GM12865 (cell line): ENCODE measurements around the gene PLA2G2C.
"Not testable (repeated sequence)": the region's sequence is repeated elsewhere in the genome, so short reads cannot be mapped to it uniquely, and the experiment has no call there.

Experiments used
- DNase-seq: peaks from one replicate; pipeline ENCODE4 v3.0.0; 2010; ENCODE audit warnings: low read depth
- H3K4me3 ChIP-seq: 2 replicates; pipeline ENCODE4 v1.5.1; 2011; ENCODE audit warnings: mild to moderate bottlenecking, low read depth, low read length, control low read depth
- CTCF ChIP-seq: IDR thresholded peaks from 2 replicates; pipeline ENCODE4 v1.5.1; 2011; ENCODE audit warnings: low read length, control low read depth, low read depth, inconsistent platforms; ENCODE audit not compliant: insufficient read depth; ENCODE audit errors: missing control alignments

PLA2G2C gene

GRCh38 chr1:20228314-20228825 lies 42.1 kb upstream of the PLA2G2C start:
- DNase-seq = no peak
- no peak overlapping the region for H3K4me3 ChIP-seq
- no peak for TF ChIP-seq CTCF

GRCh38 chr1:20227704-20228103 lies 41.4 kb upstream of the PLA2G2C start:
- no peak for TF ChIP-seq CTCF
- DNase-seq = no peak
- H3K4me3 ChIP-seq = no peak overlapping the region

- TF ChIP-seq CTCF = no peak
- H3K4me3 ChIP-seq = no peak overlapping the region
- no peak for DNase-seq
These were observed 38.2 kb upstream of the PLA2G2C start for GRCh38 chr1:20224546-20224945.

GRCh38 chr1:20223551-20224419 lies 37.5 kb upstream of the PLA2G2C start:
- no peak overlapping the region for H3K4me3 ChIP-seq
- DNase-seq = no peak
- no peak for TF ChIP-seq CTCF

GRCh38 chr1:20223106-20223505 lies 36.8 kb upstream of the PLA2G2C start:
- no peak for DNase-seq
- H3K4me3 ChIP-seq = no peak overlapping the region
- TF ChIP-seq CTCF = no peak

- no peak overlapping the region for H3K4me3 ChIP-seq
- TF ChIP-seq CTCF = no peak
- DNase-seq = no peak
These were observed 33.7 kb upstream of the PLA2G2C start for GRCh38 chr1:20220036-20220435.

GRCh38 chr1:20219053-20219452 lies 32.7 kb upstream of the PLA2G2C start:
- H3K4me3 ChIP-seq, DNase-seq: not testable (repeated sequence)
